ENCODE results near the gene CEP295NL.

DNA sequence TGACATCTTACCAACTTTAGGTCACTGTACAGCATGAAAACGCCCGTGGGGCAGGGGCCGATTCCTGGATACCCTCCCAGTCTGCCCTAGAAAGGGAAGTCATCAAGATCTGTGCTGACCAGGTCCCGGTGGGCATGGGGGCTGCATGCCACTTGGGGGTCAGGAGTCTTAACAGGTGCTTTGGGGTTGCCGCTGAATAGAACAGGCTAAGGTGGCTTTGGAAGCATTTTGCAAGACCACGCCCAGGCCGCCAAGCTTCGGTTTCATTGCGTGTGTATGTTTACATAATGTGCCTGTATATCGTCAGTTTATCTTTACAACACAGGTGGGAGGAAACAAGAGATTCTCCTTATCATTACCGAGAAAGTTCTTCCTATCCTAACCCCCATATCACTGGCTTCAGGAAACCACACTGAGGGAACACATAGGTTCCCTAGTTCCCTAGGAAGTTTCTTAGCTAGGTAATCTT is 49.0 kb downstream of the CEP295NL start:
- TF ChIP-seq, protein P1, sequence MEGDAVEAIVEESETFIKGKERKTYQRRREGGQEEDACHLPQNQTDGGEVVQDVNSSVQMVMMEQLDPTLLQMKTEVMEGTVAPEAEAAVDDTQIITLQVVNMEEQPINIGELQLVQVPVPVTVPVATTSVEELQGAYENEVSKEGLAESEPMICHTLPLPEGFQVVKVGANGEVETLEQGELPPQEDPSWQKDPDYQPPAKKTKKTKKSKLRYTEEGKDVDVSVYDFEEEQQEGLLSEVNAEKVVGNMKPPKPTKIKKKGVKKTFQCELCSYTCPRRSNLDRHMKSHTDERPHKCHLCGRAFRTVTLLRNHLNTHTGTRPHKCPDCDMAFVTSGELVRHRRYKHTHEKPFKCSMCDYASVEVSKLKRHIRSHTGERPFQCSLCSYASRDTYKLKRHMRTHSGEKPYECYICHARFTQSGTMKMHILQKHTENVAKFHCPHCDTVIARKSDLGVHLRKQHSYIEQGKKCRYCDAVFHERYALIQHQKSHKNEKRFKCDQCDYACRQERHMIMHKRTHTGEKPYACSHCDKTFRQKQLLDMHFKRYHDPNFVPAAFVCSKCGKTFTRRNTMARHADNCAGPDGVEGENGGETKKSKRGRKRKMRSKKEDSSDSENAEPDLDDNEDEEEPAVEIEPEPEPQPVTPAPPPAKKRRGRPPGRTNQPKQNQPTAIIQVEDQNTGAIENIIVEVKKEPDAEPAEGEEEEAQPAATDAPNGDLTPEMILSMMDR (IDR thresholded peaks at IDR 0.05; ENCODE audit: control extremely low read depth in 1 of 3, insufficient read depth in 1 of 3, low read depth in 1 of 3, low read length in 3 of 3), result no peak
- no peak for TF ChIP-seq EZH2 (IDR thresholded peaks at IDR 0.05; ENCODE audit: low read depth, low read length, severe bottlenecking)
- no peak for TF ChIP-seq EP300 (IDR thresholded peaks at IDR 0.05; ENCODE audit: borderline replicate concordance in 1 of 2, low read depth in 2 of 2, low read length in 2 of 2)
- TF ChIP-seq YY1 (IDR thresholded peaks at IDR 0.05; ENCODE audit: low read depth, low read length), result no peak
- TF ChIP-seq SIN3A (conservative IDR thresholded peaks at IDR 0.05 in 1 of 2, IDR thresholded peaks at IDR 0.05 in 1 of 2; ENCODE audit: low read depth in 1 of 2, low read length in 2 of 2), result no peak
- TF ChIP-seq, protein P2, sequence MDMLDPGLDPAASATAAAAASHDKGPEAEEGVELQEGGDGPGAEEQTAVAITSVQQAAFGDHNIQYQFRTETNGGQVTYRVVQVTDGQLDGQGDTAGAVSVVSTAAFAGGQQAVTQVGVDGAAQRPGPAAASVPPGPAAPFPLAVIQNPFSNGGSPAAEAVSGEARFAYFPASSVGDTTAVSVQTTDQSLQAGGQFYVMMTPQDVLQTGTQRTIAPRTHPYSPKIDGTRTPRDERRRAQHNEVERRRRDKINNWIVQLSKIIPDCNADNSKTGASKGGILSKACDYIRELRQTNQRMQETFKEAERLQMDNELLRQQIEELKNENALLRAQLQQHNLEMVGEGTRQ (IDR thresholded peaks at IDR 0.05; ENCODE audit: low read length), result no peak
- no peak for TF ChIP-seq CREB1 (IDR thresholded peaks at IDR 0.05)

Data from H1 (cell line).